Vagina (tissue), 2 donors: ENCODE measurements around the gene PPDPF.

Experiments used
- CTCF ChIP-seq, 3 experiments: fragments of 450-650 bp in 2 of 3; fragments of 200-600 bp in 1 of 3; sonication (generic) in 1 of 3; IDR thresholded peaks; one replicate each; pipeline ENCODE4 v1.5.1; 2017 to 2019; ENCODE audit warnings: antibody characterized with exemption in 3 of 3, mild to moderate bottlenecking in 2 of 3, moderate library complexity in 2 of 3
- POLR2A ChIP-seq, 2 donors: fragments of 450-650 bp; IDR thresholded peaks; one replicate each; pipeline ENCODE4 v1.6.1; 2017; ENCODE audit warnings: antibody characterized with exemption in 2 of 2, mild to moderate bottlenecking in 2 of 2, moderate library complexity in 2 of 2
- POLR2AphosphoS5 ChIP-seq, 2 donors: sonication (generic); formaldehyde crosslinking; IDR thresholded peaks; one replicate each; pipeline ENCODE4 v1.9.0; 2017; ENCODE audit warnings: antibody characterized with exemption in 2 of 2, mild to moderate bottlenecking in 2 of 2, low read depth in 1 of 2; ENCODE audit not compliant: insufficient read depth in 1 of 2

- TF ChIP-seq POLR2A (IDR thresholded peaks at IDR 0.05) (no peak), CTCF (IDR thresholded peaks at IDR 0.05) (no peak), POLR2AphosphoS5 (IDR thresholded peaks at IDR 0.05; ENCODE audit: insufficient read depth in 1 of 2, low read depth in 1 of 2) (no peak)
Observed at GRCh38 chr20:63471002-63471716, 49.4 kb upstream of the PPDPF start.
